Uterus (tissue), 2 donors: ENCODE results near the gene GPR65.

ENCODE experiments used
- POLR2A ChIP-seq, 2 donors: fragments of 450-650 bp; IDR thresholded peaks; one replicate each; pipeline ENCODE4 v1.6.1; 2016; ENCODE audit warnings: antibody characterized with exemption in 2 of 2, mild to moderate bottlenecking in 1 of 2, moderate library complexity in 1 of 2
- TF ChIP-seq, protein P1 (sequence below), 4 experiments: fragments of 200-600 bp in 2 of 4; fragments of 450-650 bp in 2 of 4; sonication (generic) in 2 of 4; IDR thresholded peaks; one replicate each; pipeline ENCODE4 v1.5.1; 2016 to 2019; ENCODE audit warnings: antibody characterized with exemption in 4 of 4, mild to moderate bottlenecking in 2 of 4, moderate library complexity in 1 of 4

DNA sequence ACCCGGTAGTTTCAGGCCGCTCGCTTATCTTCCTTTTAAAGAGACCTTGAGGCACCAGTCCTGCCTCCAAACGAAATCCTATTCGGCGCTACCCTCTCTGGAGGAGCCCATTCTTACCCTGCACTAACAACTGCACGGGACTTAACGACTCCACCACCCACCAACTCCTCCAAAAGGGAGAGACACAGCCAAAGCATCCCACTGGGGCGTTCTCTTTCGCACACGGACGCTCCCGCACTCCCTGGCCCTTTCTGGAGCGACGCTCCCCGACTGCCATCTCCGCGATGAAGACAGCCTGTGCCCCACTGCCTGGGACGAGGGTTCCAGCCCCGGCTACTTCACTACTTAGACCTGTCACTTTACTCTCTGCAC is 12.6 kb upstream of the GPR65 start:
- TF ChIP-seq, protein P1, sequence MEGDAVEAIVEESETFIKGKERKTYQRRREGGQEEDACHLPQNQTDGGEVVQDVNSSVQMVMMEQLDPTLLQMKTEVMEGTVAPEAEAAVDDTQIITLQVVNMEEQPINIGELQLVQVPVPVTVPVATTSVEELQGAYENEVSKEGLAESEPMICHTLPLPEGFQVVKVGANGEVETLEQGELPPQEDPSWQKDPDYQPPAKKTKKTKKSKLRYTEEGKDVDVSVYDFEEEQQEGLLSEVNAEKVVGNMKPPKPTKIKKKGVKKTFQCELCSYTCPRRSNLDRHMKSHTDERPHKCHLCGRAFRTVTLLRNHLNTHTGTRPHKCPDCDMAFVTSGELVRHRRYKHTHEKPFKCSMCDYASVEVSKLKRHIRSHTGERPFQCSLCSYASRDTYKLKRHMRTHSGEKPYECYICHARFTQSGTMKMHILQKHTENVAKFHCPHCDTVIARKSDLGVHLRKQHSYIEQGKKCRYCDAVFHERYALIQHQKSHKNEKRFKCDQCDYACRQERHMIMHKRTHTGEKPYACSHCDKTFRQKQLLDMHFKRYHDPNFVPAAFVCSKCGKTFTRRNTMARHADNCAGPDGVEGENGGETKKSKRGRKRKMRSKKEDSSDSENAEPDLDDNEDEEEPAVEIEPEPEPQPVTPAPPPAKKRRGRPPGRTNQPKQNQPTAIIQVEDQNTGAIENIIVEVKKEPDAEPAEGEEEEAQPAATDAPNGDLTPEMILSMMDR (IDR thresholded peaks at IDR 0.05) = no peak
- TF ChIP-seq POLR2A (IDR thresholded peaks at IDR 0.05) = no peak
